Stimulated activated naive CD4-positive, alpha-beta T cell (primary cell): ENCODE results near the gene PDE2A.
A peak's percentile ranks its signal among the peaks of the same experiment; 100 is the strongest.

Experiments used
- DNase-seq, 6 experiments: peaks; one replicate each; lab custom pipeline; 2025; lab: John Stamatoyannopoulos, UW

PDE2A gene

GRCh38 chr11:72655896-72656464 is 18.2 kb downstream of the PDE2A start:
- DNase-seq, result no peak

- no peak for DNase-seq
Observed at GRCh38 chr11:72655014-72655413, 19.2 kb downstream of the PDE2A start.

GRCh38 chr11:72653649-72654048 is 20.6 kb downstream of the PDE2A start:
- no peak for DNase-seq

GRCh38 chr11:72652873-72653630 is 21.2 kb downstream of the PDE2A start:
- no peak for DNase-seq

- DNase-seq, result no peak
Observed at GRCh38 chr11:72652133-72652532, 22.1 kb downstream of the PDE2A start.

- DNase-seq, result no peak
Observed at GRCh38 chr11:72649215-72649976, 24.8 kb downstream of the PDE2A start.

GRCh38 chr11:72648384-72649136 is 25.7 kb downstream of the PDE2A start:
- DNase-seq, result no peak

GRCh38 chr11:72647882-72648281 is 26.3 kb downstream of the PDE2A start:
- DNase-seq, result no peak

- DNase-seq, result no peak
Observed at GRCh38 chr11:72646472-72646871, 27.8 kb downstream of the PDE2A start.

- DNase-seq, result no peak
Observed at GRCh38 chr11:72646024-72646423, 28.2 kb downstream of the PDE2A start.

- no peak for DNase-seq
Observed at GRCh38 chr11:72643547-72643946, 30.7 kb downstream of the PDE2A start.

GRCh38 chr11:72642884-72643522 is 31.2 kb downstream of the PDE2A start:
- DNase-seq, result peak; percentile 20 to 76 (median 51)

- DNase-seq, result no peak
Observed at GRCh38 chr11:72642043-72642883, 32.0 kb downstream of the PDE2A start.

GRCh38 chr11:72641522-72642042 is 32.6 kb downstream of the PDE2A start:
- no peak for DNase-seq

GRCh38 chr11:72639502-72640375 is 34.5 kb downstream of the PDE2A start:
- no peak for DNase-seq

- no peak for DNase-seq
Observed at GRCh38 chr11:72637926-72638325, 36.3 kb downstream of the PDE2A start.

GRCh38 chr11:72637198-72637597 is 37.0 kb downstream of the PDE2A start:
- no peak for DNase-seq

- no peak for DNase-seq
Observed at GRCh38 chr11:72636376-72636775, 37.8 kb downstream of the PDE2A start.

- no peak for DNase-seq
Observed at GRCh38 chr11:72635933-72636332, 38.3 kb downstream of the PDE2A start.
